ENCODE data around the gene KLHL34.

The KLHL34 gene

GRCh38 chrX:21658152-21658737, at the start of gene KLHL34:
Gene KLHL34 (minus strand): TSS chrX:21658330. CDS start chrX:21657788, 542 bp downstream.
- DNase-seq, result peak; percentile 18 to 27

- no peak for DNase-seq
Measured at GRCh38 chrX:21705225-21705624, 47.1 kb upstream of the KLHL34 start.

- no peak for DNase-seq
Measured at GRCh38 chrX:21702725-21703124, 44.6 kb upstream of the KLHL34 start.

- DNase-seq, result no peak
Measured at GRCh38 chrX:21700967-21701366, 42.8 kb upstream of the KLHL34 start.

- DNase-seq, result no peak
Measured at GRCh38 chrX:21700275-21700674, 42.1 kb upstream of the KLHL34 start.

- DNase-seq, result no peak
Measured at GRCh38 chrX:21699136-21699535, 41.0 kb upstream of the KLHL34 start.

- no peak for DNase-seq
Measured at GRCh38 chrX:21698272-21698671, 40.1 kb upstream of the KLHL34 start.

- DNase-seq, result no peak
Measured at GRCh38 chrX:21691512-21692018, 33.4 kb upstream of the KLHL34 start.

GRCh38 chrX:21683941-21684340, 25.8 kb upstream of the KLHL34 start:
- DNase-seq, result no peak

GRCh38 chrX:21678048-21678612, 20.0 kb upstream of the KLHL34 start:
- DNase-seq, result no peak

GRCh38 chrX:21675931-21676330, 17.8 kb upstream of the KLHL34 start:
- no peak for DNase-seq

GRCh38 chrX:21674430-21675186, 16.5 kb upstream of the KLHL34 start:
- no peak for DNase-seq

GRCh38 chrX:21666679-21667078, 8.5 kb upstream of the KLHL34 start:
- DNase-seq, result no peak

GRCh38 chrX:21666252-21666651, 8.1 kb upstream of the KLHL34 start:
- DNase-seq, result no peak

GRCh38 chrX:21662761-21663160, 4.6 kb upstream of the KLHL34 start:
- DNase-seq, result no peak

- no peak for DNase-seq
Measured at GRCh38 chrX:21661316-21661715, 3.2 kb upstream of the KLHL34 start.

- DNase-seq, result no peak
Measured at GRCh38 chrX:21660156-21660555, 2.0 kb upstream of the KLHL34 start.

- no peak for DNase-seq
Measured at GRCh38 chrX:21659320-21659719, 1.2 kb upstream of the KLHL34 start.

- peak in 1 of 2 donors; percentile 26 for DNase-seq
Measured at GRCh38 chrX:21658746-21659145, 616 bp upstream of the KLHL34 start.

GRCh38 chrX:21657318-21658151, 595 bp downstream of the KLHL34 start:
- DNase-seq, result no peak

GRCh38 chrX:21656587-21657317, 1.4 kb downstream of the KLHL34 start:
- DNase-seq, result no peak

GRCh38 chrX:21655901-21656586, 2.1 kb downstream of the KLHL34 start:
- DNase-seq, result no peak
